Measurements from ENCODE around the gene GAB4.
"Not testable (repeated sequence)": the region's sequence is repeated elsewhere in the genome, so short reads cannot be mapped to it uniquely, and the experiment has no call there.

Gene GAB4

GRCh38 chr22:17024380-17024779 is 16.4 kb upstream of the GAB4 start:
- H3K4me3 ChIP-seq (ENCODE audit: low read length); H3K9me3 ChIP-seq (ENCODE audit: low read length); H2AFZ ChIP-seq (ENCODE audit: low read depth, low read length); H3K27me3 ChIP-seq (ENCODE audit: insufficient read depth, low read length); H3K36me3 ChIP-seq (ENCODE audit: insufficient read depth, low read length); H3K4me1 ChIP-seq (ENCODE audit: insufficient read depth, low read length): not testable (repeated sequence)

GRCh38 chr22:17015552-17015951 is 7.5 kb upstream of the GAB4 start:
- not testable (repeated sequence) for H3K36me3 ChIP-seq (ENCODE audit: insufficient read depth, low read length)

GRCh38 chr22:17014101-17014440 is 6.0 kb upstream of the GAB4 start:
- not testable (repeated sequence) for H3K4me3 ChIP-seq (ENCODE audit: low read length); H3K27me3 ChIP-seq (ENCODE audit: insufficient read depth, low read length); H2AFZ ChIP-seq (ENCODE audit: low read depth, low read length); H3K9me3 ChIP-seq (ENCODE audit: low read length); H3K36me3 ChIP-seq (ENCODE audit: insufficient read depth, low read length); H3K4me1 ChIP-seq (ENCODE audit: insufficient read depth, low read length)

More at GRCh38 chr22:17015552-17015951, 7.5 kb upstream of the GAB4 start:
- not testable (repeated sequence) for H3K9me3 ChIP-seq (ENCODE audit: low read length); H3K4me3 ChIP-seq (ENCODE audit: low read length); H2AFZ ChIP-seq (ENCODE audit: low read depth, low read length); H3K27me3 ChIP-seq (ENCODE audit: insufficient read depth, low read length); H3K4me1 ChIP-seq (ENCODE audit: insufficient read depth, low read length)

- Histone ChIP-seq H3K27me3 (ENCODE audit: insufficient read depth, low read length) (peaks cover 2% of the 10 kb centered on the region), H3K4me1 (ENCODE audit: insufficient read depth, low read length) (no peaks in the 10 kb centered on the region), H3K9me3 (ENCODE audit: low read length) (no peaks in the 10 kb centered on the region), H2AFZ (ENCODE audit: low read depth, low read length) (no peak overlapping the region), H3K36me3 (ENCODE audit: insufficient read depth, low read length) (no peaks in the 10 kb centered on the region), H3K4me3 (ENCODE audit: low read length) (no peak overlapping the region)
These were observed 5.5 kb upstream of the GAB4 start for GRCh38 chr22:17013396-17014100.

- no peaks in the 10 kb centered on the region for H3K4me1 ChIP-seq (ENCODE audit: insufficient read depth, low read length)
- H3K4me3 ChIP-seq (ENCODE audit: low read length): no peak overlapping the region
- no peaks in the 10 kb centered on the region for H3K9me3 ChIP-seq (ENCODE audit: low read length)
- peaks cover 10% of the 10 kb centered on the region for H3K27me3 ChIP-seq (ENCODE audit: insufficient read depth, low read length)
- no peaks in the 10 kb centered on the region for H3K36me3 ChIP-seq (ENCODE audit: insufficient read depth, low read length)
- H2AFZ ChIP-seq (ENCODE audit: low read depth, low read length): no peak overlapping the region
These were observed 4.2 kb upstream of the GAB4 start for GRCh38 chr22:17012267-17012666.

GRCh38 chr22:17009640-17010291 is 1.7 kb upstream of the GAB4 start:
- Histone ChIP-seq H2AFZ (ENCODE audit: low read depth, low read length) (no peak overlapping the region), H3K36me3 (ENCODE audit: insufficient read depth, low read length) (no peaks in the 10 kb centered on the region), H3K9me3 (ENCODE audit: low read length) (no peaks in the 10 kb centered on the region), H3K4me3 (ENCODE audit: low read length) (no peak overlapping the region), H3K4me1 (ENCODE audit: insufficient read depth, low read length) (no peaks in the 10 kb centered on the region), H3K27me3 (ENCODE audit: insufficient read depth, low read length) (peaks cover 10% of the 10 kb centered on the region)

GRCh38 chr22:17007257-17007656 is 765 bp downstream of the GAB4 start:
- H3K27me3 ChIP-seq (ENCODE audit: insufficient read depth, low read length): peaks cover 8% of the 10 kb centered on the region
- H2AFZ ChIP-seq (ENCODE audit: low read depth, low read length): no peak overlapping the region
- no peaks in the 10 kb centered on the region for H3K4me1 ChIP-seq (ENCODE audit: insufficient read depth, low read length)
- no peak overlapping the region for H3K4me3 ChIP-seq (ENCODE audit: low read length)
- no peaks in the 10 kb centered on the region for H3K36me3 ChIP-seq (ENCODE audit: insufficient read depth, low read length)
- no peaks in the 10 kb centered on the region for H3K9me3 ChIP-seq (ENCODE audit: low read length)

GRCh38 chr22:16989915-16990314 is 18.1 kb downstream of the GAB4 start:
- Histone ChIP-seq H3K36me3 (ENCODE audit: insufficient read depth, low read length) (no peaks in the 10 kb centered on the region), H3K9me3 (ENCODE audit: low read length) (no peaks in the 10 kb centered on the region), H3K27me3 (ENCODE audit: insufficient read depth, low read length) (no peaks in the 10 kb centered on the region), H2AFZ (ENCODE audit: low read depth, low read length) (no peak overlapping the region), H3K4me3 (ENCODE audit: low read length) (no peak overlapping the region), H3K4me1 (ENCODE audit: insufficient read depth, low read length) (no peaks in the 10 kb centered on the region)

GRCh38 chr22:16988257-16988656 is 19.8 kb downstream of the GAB4 start:
- no peak overlapping the region for H2AFZ ChIP-seq (ENCODE audit: low read depth, low read length)
- H3K4me1 ChIP-seq (ENCODE audit: insufficient read depth, low read length): no peaks in the 10 kb centered on the region
- no peaks in the 10 kb centered on the region for H3K27me3 ChIP-seq (ENCODE audit: insufficient read depth, low read length)
- no peaks in the 10 kb centered on the region for H3K36me3 ChIP-seq (ENCODE audit: insufficient read depth, low read length)
- no peak overlapping the region for H3K4me3 ChIP-seq (ENCODE audit: low read length)
- no peaks in the 10 kb centered on the region for H3K9me3 ChIP-seq (ENCODE audit: low read length)

- Histone ChIP-seq H3K27me3 (ENCODE audit: insufficient read depth, low read length) (no peaks in the 10 kb centered on the region), H3K4me1 (ENCODE audit: insufficient read depth, low read length) (no peaks in the 10 kb centered on the region)
These were observed 20.2 kb downstream of the GAB4 start for GRCh38 chr22:16987822-16988221.

GRCh38 chr22:16975155-16975885 is 32.7 kb downstream of the GAB4 start:
- no peaks in the 10 kb centered on the region for H3K9me3 ChIP-seq (ENCODE audit: low read length)
- H3K36me3 ChIP-seq (ENCODE audit: insufficient read depth, low read length): no peaks in the 10 kb centered on the region
- no peak overlapping the region for H2AFZ ChIP-seq (ENCODE audit: low read depth, low read length)
- H3K27me3 ChIP-seq (ENCODE audit: insufficient read depth, low read length): no peaks in the 10 kb centered on the region
- H3K4me3 ChIP-seq (ENCODE audit: low read length): no peak overlapping the region
- H3K4me1 ChIP-seq (ENCODE audit: insufficient read depth, low read length): no peaks in the 10 kb centered on the region

More at GRCh38 chr22:16987822-16988221, 20.2 kb downstream of the GAB4 start:
- peaks cover 3% of the 10 kb centered on the region for H3K9me3 ChIP-seq (ENCODE audit: low read length)
- H2AFZ ChIP-seq (ENCODE audit: low read depth, low read length): no peak overlapping the region
- H3K4me3 ChIP-seq (ENCODE audit: low read length): no peak overlapping the region
- H3K36me3 ChIP-seq (ENCODE audit: insufficient read depth, low read length): no peaks in the 10 kb centered on the region

- Histone ChIP-seq H3K4me1 (ENCODE audit: insufficient read depth, low read length) (no peaks in the 10 kb centered on the region), H2AFZ (ENCODE audit: low read depth, low read length) (no peak overlapping the region), H3K36me3 (ENCODE audit: insufficient read depth, low read length) (no peaks in the 10 kb centered on the region), H3K27me3 (ENCODE audit: insufficient read depth, low read length) (no peaks in the 10 kb centered on the region), H3K9me3 (ENCODE audit: low read length) (no peaks in the 10 kb centered on the region), H3K4me3 (ENCODE audit: low read length) (no peak overlapping the region)
These were observed 33.5 kb downstream of the GAB4 start for GRCh38 chr22:16974298-16975084.

Data from neuron (in vitro differentiated cells).